Fibroblast of mammary gland (primary cell): ENCODE measurements around the gene WASF3.
A peak's percentile ranks its signal among the peaks of the same experiment; 100 is the strongest.

Experiments
- DNase-seq: peaks from one replicate; pipeline ENCODE4 v3.0.0-alpha.2; 2010; ENCODE audit warnings: low read depth
- H3K4me3 ChIP-seq: 2 replicates; pipeline ENCODE4 v1.5.1; 2011; ENCODE audit warnings: low read depth, mild to moderate bottlenecking, low read length, moderate library complexity; ENCODE audit not compliant: control insufficient read depth
- CTCF ChIP-seq: conservative IDR thresholded peaks from 2 replicates; pipeline ENCODE4 v1.5.1; 2011; ENCODE audit warnings: low read depth, low read length, inconsistent platforms; ENCODE audit not compliant: control insufficient read depth, insufficient read depth

Gene WASF3

GRCh38 chr13:26656919-26657318 is 99.4 kb downstream of the WASF3 start:
- no peak overlapping the region for H3K4me3 ChIP-seq
- TF ChIP-seq CTCF = peak; percentile 34
- DNase-seq = peak; percentile 70

GRCh38 chr13:26658448-26659385 is 101.2 kb downstream of the WASF3 start:
- TF ChIP-seq CTCF = no peak
- no peak overlapping the region for H3K4me3 ChIP-seq
- DNase-seq = no peak

GRCh38 chr13:26660185-26660584 is 102.7 kb downstream of the WASF3 start:
- no peak for TF ChIP-seq CTCF
- H3K4me3 ChIP-seq = no peak overlapping the region
- no peak for DNase-seq

GRCh38 chr13:26660766-26661165 is 103.3 kb downstream of the WASF3 start:
- TF ChIP-seq CTCF = no peak
- no peak overlapping the region for H3K4me3 ChIP-seq
- DNase-seq = no peak

GRCh38 chr13:26663791-26664190 is 106.3 kb downstream of the WASF3 start:
- DNase-seq = no peak
- no peak for TF ChIP-seq CTCF
- no peak overlapping the region for H3K4me3 ChIP-seq

- no peak for DNase-seq
- no peak for TF ChIP-seq CTCF
- no peak overlapping the region for H3K4me3 ChIP-seq
Observed at GRCh38 chr13:26664286-26664685, 106.8 kb downstream of the WASF3 start.

- no peak overlapping the region for H3K4me3 ChIP-seq
- DNase-seq = no peak
- no peak for TF ChIP-seq CTCF
Observed at GRCh38 chr13:26664876-26665275, 107.4 kb downstream of the WASF3 start.
